GM12878 (cell line): ENCODE data around the gene KCNH4. TPM values are rescaled to one million over a fixed set of nuclear protein-coding genes. Genes with fewer than 3 reads are reported as not detected.

Experiments
- ATAC-seq: fragments of 200-7000 bp; cut with Tn5 transposase; 3 replicates; pipeline ENCODE4 v1.9.1; 2020; ENCODE audit warnings: mild to moderate bottlenecking, moderate library complexity
- BruUV-seq: library from RNA; stranded (reverse); fragments of 400-500 nt; replicated peaks from 2 replicates; lab custom pipeline; 2021; lab: Mats Ljungman, UMichigan
- CTCF ChIA-PET: fragments of 300-600 bp; sonication (Branson Sonifier 250); formaldehyde crosslinking; extraction: SDS; loops from one replicate; lab custom pipeline; 2021; ENCODE audit warnings: inconsistent platforms; lab: Yijun Ruan, JAX
- POLR2A ChIA-PET: fragments of 350-600 bp; formaldehyde crosslinking; extraction: SDS; loops from one replicate; lab custom pipeline; 2021; ENCODE audit warnings: inconsistent platforms; lab: Charles Lee
- RAD21 ChIA-PET: fragments of 300-600 bp; sonication (Branson Sonifier 250); formaldehyde crosslinking; loops from one replicate; lab custom pipeline; 2023; ENCODE audit warnings: antibody characterized with exemption; ENCODE audit not compliant: unreplicated experiment; lab: Charles Lee
- SMC1A ChIA-PET: fragments of 300-600 bp; sonication (Branson Sonifier 250); formaldehyde crosslinking; loops from one replicate; lab custom pipeline; 2023; ENCODE audit not compliant: unreplicated experiment, uncharacterized antibody; lab: Charles Lee
- DNase-seq: peaks from one replicate; pipeline ENCODE4 v3.0.0-alpha.2; 2011; ENCODE audit warnings: low read depth, low spot score
- FAIRE-seq: peaks from 3 replicates; lab custom pipeline; 2011; peaks lifted over from hg19 to GRCh38; lab: Jason Lieb, UNC
- H2AFZ ChIP-seq: 2 replicates; pipeline ENCODE4 v1.6.0; 2011; ENCODE audit warnings: low read depth, low read length, control low read depth; ENCODE audit not compliant: control insufficient read depth
- H3K27ac ChIP-seq: 2 replicates; pipeline ENCODE4 v1.5.1; 2011; ENCODE audit warnings: control low read depth; ENCODE audit not compliant: control insufficient read depth, insufficient read depth
- H3K27me3 ChIP-seq, 2 experiments: replicated peaks in 1 of 2; 2 replicates each; pipeline versions ENCODE4 v1.6.0 to v1.6.1; 2011; ENCODE audit warnings: low read length in 1 of 2; ENCODE audit not compliant: control insufficient read depth in 2 of 2, insufficient read depth in 2 of 2
- H3K36me3 ChIP-seq, 2 experiments: 2 replicates each; pipeline ENCODE4 v1.5.1; 2011; ENCODE audit warnings: low read length in 1 of 2; ENCODE audit not compliant: control insufficient read depth in 2 of 2, insufficient read depth in 2 of 2
- H3K4me1 ChIP-seq: 2 replicates; pipeline ENCODE4 v1.6.1; 2011; ENCODE audit warnings: mild to moderate bottlenecking, low read length, moderate library complexity, mixed read lengths; ENCODE audit not compliant: control insufficient read depth, insufficient read depth
- H3K4me2 ChIP-seq: 2 replicates; pipeline ENCODE4 v1.6.0; 2011; ENCODE audit warnings: control low read depth; ENCODE audit not compliant: control insufficient read depth, insufficient read depth
- H3K4me3 ChIP-seq: fragments of 200-600 bp; sonication (generic); 2 replicates; pipeline ENCODE4 v1.5.1; 2016
- H3K79me2 ChIP-seq: 2 replicates; pipeline ENCODE4 v1.6.0; 2011; ENCODE audit warnings: low read length; ENCODE audit not compliant: control insufficient read depth, insufficient read depth
- H3K9ac ChIP-seq: 2 replicates; pipeline ENCODE4 v1.8.0; 2011; ENCODE audit warnings: low read length, control low read depth, mixed read lengths; ENCODE audit not compliant: control insufficient read depth, insufficient read depth
- H3K9me3 ChIP-seq: replicated peaks from 3 replicates; pipeline ENCODE4 v1.5.1; 2011; ENCODE audit warnings: mild to moderate bottlenecking, low read length; ENCODE audit not compliant: control insufficient read depth, insufficient read depth
- H4K20me1 ChIP-seq: 2 replicates; pipeline ENCODE4 v1.6.0; 2011; ENCODE audit not compliant: control insufficient read depth, insufficient read depth
- BCL3 ChIP-seq: IDR thresholded peaks from 2 replicates; pipeline ENCODE4 v1.6.1; 2011; ENCODE audit warnings: borderline replicate concordance, low read depth, mild to moderate bottlenecking, moderate library complexity, low read length; ENCODE audit not compliant: insufficient read depth, poor library complexity, severe bottlenecking
- EP300 ChIP-seq, 2 experiments: fragments of 150-350 bp in 1 of 2; IDR thresholded peaks; 2 replicates each; pipeline ENCODE4 v1.6.1; 2011 to 2012; ENCODE audit warnings: low read depth in 2 of 2, low read length in 2 of 2, borderline replicate concordance in 1 of 2, improper control_type of control experiment in 1 of 2, inconsistent platforms in 1 of 2; ENCODE audit not compliant: control insufficient read depth in 1 of 2
- ETV6 ChIP-seq, 2 experiments: fragments of 450-650 bp in 1 of 2; IDR thresholded peaks in 1 of 2; conservative IDR thresholded peaks in 1 of 2; 2 replicates each; pipeline ENCODE4 v1.6.1; 2014; ENCODE audit warnings: antibody characterized with exemption in 1 of 2, borderline replicate concordance in 1 of 2, low read depth in 1 of 2, mild to moderate bottlenecking in 1 of 2, moderate library complexity in 1 of 2
- KAT2A ChIP-seq: conservative IDR thresholded peaks from 2 replicates; pipeline ENCODE4 v1.6.1; 2011; ENCODE audit warnings: low read depth, low read length; ENCODE audit not compliant: control insufficient read depth
- KDM1A ChIP-seq: fragments of 200-600 bp; sonication (generic); IDR thresholded peaks from 2 replicates; pipeline ENCODE4 v1.6.1; 2016; ENCODE audit warnings: borderline replicate concordance
- NKRF ChIP-seq: fragments of 450-650 bp; conservative IDR thresholded peaks from 2 replicates; pipeline ENCODE4 v1.6.1; 2017; ENCODE audit warnings: mild to moderate bottlenecking, moderate library complexity
- NR2C1 ChIP-seq: fragments of 450-650 bp; IDR thresholded peaks from 2 replicates; pipeline ENCODE4 v1.6.1; 2017; ENCODE audit warnings: antibody characterized with exemption, mild to moderate bottlenecking, moderate library complexity
- NR2C2 ChIP-seq: IDR thresholded peaks from 2 replicates; pipeline ENCODE4 v1.6.1; 2011; ENCODE audit warnings: borderline replicate concordance, low read depth; ENCODE audit not compliant: control insufficient read depth, insufficient read length
- NR2F1 ChIP-seq: fragments of 450-650 bp; conservative IDR thresholded peaks from 2 replicates; pipeline ENCODE4 v1.6.1; 2017; ENCODE audit warnings: mild to moderate bottlenecking
- RELA ChIP-seq: fragments of 450-650 bp; IDR thresholded peaks from 2 replicates; pipeline ENCODE4 v1.8.0; 2014; ENCODE audit warnings: borderline replicate concordance; ENCODE audit not compliant: partially characterized antibody
- SMAD5 ChIP-seq: IDR thresholded peaks from 2 replicates; pipeline ENCODE4 v1.6.1; 2016; ENCODE audit warnings: antibody characterized with exemption, low read depth
- SP1 ChIP-seq: IDR thresholded peaks from one replicate; pipeline ENCODE4 v1.6.1; 2011; ENCODE audit warnings: low read depth, low read length
- TBL1XR1 ChIP-seq: IDR thresholded peaks from 2 replicates; pipeline ENCODE4 v1.6.1; 2012; ENCODE audit warnings: low read depth, low read length, improper control_type of control experiment
- ZBTB4 ChIP-seq: fragments of 450-650 bp; formaldehyde crosslinking; IDR thresholded peaks from 2 replicates; pipeline ENCODE4 v1.4.0; 2022; ENCODE audit warnings: mild to moderate bottlenecking, moderate library complexity
- ZNF207 ChIP-seq: fragments of 450-650 bp; IDR thresholded peaks from 2 replicates; pipeline ENCODE4 v1.6.1; 2014; ENCODE audit warnings: antibody characterized with exemption, mild to moderate bottlenecking, borderline replicate concordance
- whole genome bisulfite sequencing: methylation state at CpG from one replicate; pipeline ENCODE4 v1.1.6; 2016; ENCODE audit warnings: low lambda C conversion rate; ENCODE audit not compliant: insufficient replicate concordance, insufficient coverage; ENCODE audit errors: missing lambda C conversion rate; 5-methylcytosine and 5-hydroxymethylcytosine counted together
- in situ Hi-C: fragments of 300-500 bp; cut with MboI; formaldehyde crosslinking; loops from 9 replicates; pipeline ENCODE4 v1.14.3; 2018; ENCODE audit warnings: mixed read lengths
- intact Hi-C: fragments of 100-400 bp; cut with micrococcal nuclease; formaldehyde crosslinking; loops from one replicate; pipeline ENCODE4 v1.14.2; 2022; ENCODE audit not compliant: unreplicated experiment
- polyA plus RNA-seq, 11 experiments: library from polyadenylated mRNA; depleted of rRNA in 4 of 11; unstranded in 6 of 11; stranded (reverse) in 5 of 11; fragments of >200 nt; fragmentation: Nextera tagmentation in 4 of 11; fragmentation: Illumina TruSeq in 1 of 11; extraction: Ambion mirVana in 4 of 11; extraction: Trizol in 1 of 11; gene quantifications; 1 replicate in 1 of 11; 2 replicates in 10 of 11; pipeline versions ENCODE4 v1.2.1 to v1.2.3, GENCODE V29; 2011 to 2016; ENCODE audit warnings: inconsistent platforms in 2 of 11, missing spikeins in 2 of 11, low read depth in 1 of 11
- total RNA-seq, 4 experiments: library from RNA; depleted of rRNA in 3 of 4; stranded (reverse); fragments of >200 nt in 3 of 4; fragmentation: Illumina TruSeq in 1 of 4; extraction: Trizol in 1 of 4; gene quantifications; 2 replicates each; pipeline versions ENCODE4 v1.2.1 to v1.2.3, GENCODE V29; 2013 to 2021

KCNH4 gene
- total and polyA plus RNA-seq, 10 of the 15 experiments (the other 5 are each of a cell fraction or from before 2014, with no cell fraction given), result 0.03 to 0.88 (median 0.10) TPM; not detected in 2

GRCh38 chr17:42166196-42166763, 14.7 kb downstream of the KCNH4 start:
- CTCF ChIA-PET, result interaction anchor here (2.3 kb wide), 1 partner anchor 15 kb away, joined by 14 read pairs; the partner anchor contains the start of gene KCNH4
- WGBS, result 94% methylated on average over 19 of the region's 19 CpGs
- POLR2A ChIA-PET, result interaction anchor here (0.6 kb wide), 1 partner anchor 11 kb away, joined by 3 read pairs; no protein-coding TSS in a partner anchor
- Histone ChIP-seq H3K27ac (no peak overlapping the region), H3K36me3 (no peaks in the 10 kb centered on the region), H3K4me3 (no peak overlapping the region)
- RAD21 ChIA-PET, result no interaction called here
- no peak for FAIRE-seq
- TF ChIP-seq RELA, result no peak
- no peak for TF ChIP-seq SMAD5
- TF ChIP-seq NKRF, result no peak
- TF ChIP-seq EP300 (IDR thresholded peaks at IDR 0.05; ENCODE audit: borderline replicate concordance in 1 of 2, control insufficient read depth in 1 of 2, low read depth in 2 of 2, low read length in 2 of 2), result no peak
- no peak for TF ChIP-seq ZBTB4 (CRISPR knock-in tag)
- no peak for TF ChIP-seq BCL3
- TF ChIP-seq ZNF207, result no peak
- no peak for TF ChIP-seq SP1
- TF ChIP-seq KAT2A, result no peak
- no peak for TF ChIP-seq ETV6 (conservative IDR thresholded peaks at IDR 0.05 in 1 of 2, IDR thresholded peaks at IDR 0.05 in 1 of 2; ENCODE audit: borderline replicate concordance in 1 of 2, low read depth in 1 of 2)
- TF ChIP-seq KDM1A, result no peak
- TF ChIP-seq TBL1XR1, result no peak
- TF ChIP-seq NR2F1, result 0 out of 2 replicates have a peak, but pooled peaks have one; percentile 33
- peak; percentile 60 for TF ChIP-seq NR2C2
- TF ChIP-seq NR2C1, result peak; percentile 49; the same call in 1 of the 2 replicates
- TF ChIP-seq, all 136 proteins: peak for 3
- Histone ChIP-seq H3K9me3 (no peaks in the 10 kb centered on the region), H3K79me2 (no peaks in the 10 kb centered on the region), H3K9ac (no peak overlapping the region), H2AFZ (no peak overlapping the region), H4K20me1 (no peaks in the 10 kb centered on the region), H3K4me1 (peaks cover 7% of the 10 kb centered on the region), H3K4me2 (no peak overlapping the region), H3K27me3 (no peaks in the 10 kb centered on the region)
- SMC1A ChIA-PET, result no interaction called here
- no peak for DNase-seq
- intact Hi-C loops (no loop called here), in situ Hi-C loops (no loop called here)
- no TSS peak for BruUV-seq
- no peak for ATAC-seq
